Tibial nerve (tissue), 4 donors: ENCODE measurements around the gene PPFIA2. TPM values are rescaled to one million over a fixed set of nuclear protein-coding genes. Genes with fewer than 3 reads are reported as not detected.

ENCODE experiments used
- DNase-seq, 2 donors: peaks; one replicate each; pipeline ENCODE4 v3.0.0-alpha.2; 2019; ENCODE audit warnings: low spot score in 2 of 2
- H3K27ac ChIP-seq, 4 donors: fragments of 200-600 bp; sonication (generic) in 3 of 4; one replicate each; pipeline ENCODE4 v1.5.1; 2017 to 2019; ENCODE audit warnings: mild to moderate bottlenecking in 1 of 4
- H3K27me3 ChIP-seq, 2 donors: fragments of 200-600 bp; sonication (generic) in 1 of 2; one replicate each; pipeline versions ENCODE4 v1.5.1 to v1.6.0; 2017 to 2019
- H3K36me3 ChIP-seq, 3 donors: fragments of 200-600 bp; sonication (generic); one replicate each; pipeline ENCODE4 v1.5.1; 2018 to 2019
- H3K4me1 ChIP-seq, 4 donors: fragments of 200-600 bp; sonication (generic) in 3 of 4; one replicate each; pipeline ENCODE4 v1.5.1; 2017 to 2019
- H3K4me3 ChIP-seq, 4 donors: fragments of 200-600 bp; sonication (generic) in 3 of 4; one replicate each; pipeline ENCODE4 v1.5.1; 2017 to 2019; ENCODE audit warnings: mild to moderate bottlenecking in 1 of 4, moderate library complexity in 1 of 4
- H3K9me3 ChIP-seq, 4 donors: fragments of 200-600 bp; sonication (generic) in 3 of 4; one replicate each; pipeline ENCODE4 v1.5.1; 2017 to 2019
- EP300 ChIP-seq, 2 donors: sonication (generic); formaldehyde crosslinking; IDR thresholded peaks; one replicate each; pipeline ENCODE4 v1.6.1; 2017; ENCODE audit warnings: antibody characterized with exemption in 2 of 2, mild to moderate bottlenecking in 1 of 2
- POLR2A ChIP-seq, 2 donors: fragments of 450-650 bp; IDR thresholded peaks; one replicate each; pipeline ENCODE4 v1.6.1; 2017; ENCODE audit warnings: antibody characterized with exemption in 2 of 2, mild to moderate bottlenecking in 2 of 2, moderate library complexity in 2 of 2
- WGBS, 2 donors: methylation state at CpG; one replicate each; pipeline ENCODE4 v1.1.5; 2018; 5-methylcytosine and 5-hydroxymethylcytosine counted together
- total RNA-seq, 4 donors: library from RNA; depleted of rRNA; stranded (reverse); fragments of >200 nt; gene quantifications; one replicate each; pipeline ENCODE4 v1.1.0, GENCODE V29; 2016
- TF ChIP-seq, protein P1 (sequence below), 5 experiments: fragments of 200-600 bp in 3 of 5; fragments of 450-650 bp in 2 of 5; sonication (generic) in 3 of 5; IDR thresholded peaks; one replicate each; pipeline ENCODE4 v1.5.1; 2016 to 2019; ENCODE audit warnings: antibody characterized with exemption in 5 of 5, mild to moderate bottlenecking in 3 of 5, moderate library complexity in 2 of 5

The PPFIA2 gene
- total RNA-seq, result 10 to 100 TPM in 2 of 4 donors, 1 to 10 TPM in 2; 5.5 to 20.3 (median 13.2) TPM

DNA sequence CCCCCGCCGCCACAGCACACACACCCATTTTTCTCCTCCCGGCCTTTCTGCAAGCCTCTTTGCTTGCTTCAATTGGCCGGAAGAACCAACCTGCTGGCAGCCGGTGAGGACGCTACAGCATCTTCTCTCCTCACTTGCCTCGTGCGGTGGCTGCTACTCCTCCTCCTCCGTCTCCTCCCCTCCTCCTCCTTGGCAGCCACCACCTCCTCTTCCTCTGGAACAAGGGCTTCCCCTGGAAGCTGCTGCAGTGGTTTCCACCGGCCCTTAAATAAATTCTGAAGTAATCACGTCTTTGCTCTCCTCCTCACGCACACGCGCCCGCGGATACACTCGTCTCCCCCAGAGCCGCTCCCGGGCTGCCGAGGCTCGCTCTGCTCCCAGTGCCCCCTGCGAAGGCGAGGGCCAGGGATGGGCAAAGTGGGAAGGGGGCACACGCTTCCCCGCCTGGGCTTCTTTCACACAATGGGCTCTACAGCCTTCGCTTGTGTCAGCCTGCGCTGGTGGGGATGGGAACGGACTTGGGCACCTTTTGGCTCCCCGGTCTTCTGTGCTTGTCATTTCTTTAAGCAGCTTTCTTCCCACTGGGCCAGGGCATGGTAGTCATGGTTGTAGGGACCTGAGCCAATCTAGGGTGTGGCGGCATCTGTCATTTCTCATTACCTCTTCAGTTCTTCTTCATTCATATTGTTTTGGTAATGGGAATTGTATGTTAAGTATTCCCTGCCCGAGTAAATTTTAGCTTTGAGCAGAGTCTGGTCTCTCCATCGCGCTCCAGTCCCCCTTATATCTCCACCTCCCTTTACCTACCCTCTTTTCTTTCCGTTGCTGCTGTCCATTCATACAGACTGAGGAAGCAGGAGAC, at the start of gene PPFIA2:
PPFIA2 (minus strand) TSS at position 161 of the 862 bp plus-strand sequence.
- H3K27me3 ChIP-seq, result peaks cover 0 to 12% of the 10 kb centered on the region in 2 donors
- H3K9me3 ChIP-seq, result no peaks in the 10 kb centered on the region
- peak within 1 kb of the TSS in 1 of 4 donors; percentile 32 for H3K27ac ChIP-seq
- DNase-seq, result no peak
- WGBS, 2 donors, result 3 to 6% methylated on average over 31 to 34 of the region's 34 CpGs
- H3K4me1 ChIP-seq, result peaks cover 0 to 18% (median 4%) of the 10 kb centered on the region in 4 donors
- peak within 1 kb of the TSS; percentile 34 to 57 (median 47) for H3K4me3 ChIP-seq
- TF ChIP-seq EP300 (IDR thresholded peaks at IDR 0.05) (no peak), POLR2A (IDR thresholded peaks at IDR 0.05) (no peak)
- TF ChIP-seq, protein P1, sequence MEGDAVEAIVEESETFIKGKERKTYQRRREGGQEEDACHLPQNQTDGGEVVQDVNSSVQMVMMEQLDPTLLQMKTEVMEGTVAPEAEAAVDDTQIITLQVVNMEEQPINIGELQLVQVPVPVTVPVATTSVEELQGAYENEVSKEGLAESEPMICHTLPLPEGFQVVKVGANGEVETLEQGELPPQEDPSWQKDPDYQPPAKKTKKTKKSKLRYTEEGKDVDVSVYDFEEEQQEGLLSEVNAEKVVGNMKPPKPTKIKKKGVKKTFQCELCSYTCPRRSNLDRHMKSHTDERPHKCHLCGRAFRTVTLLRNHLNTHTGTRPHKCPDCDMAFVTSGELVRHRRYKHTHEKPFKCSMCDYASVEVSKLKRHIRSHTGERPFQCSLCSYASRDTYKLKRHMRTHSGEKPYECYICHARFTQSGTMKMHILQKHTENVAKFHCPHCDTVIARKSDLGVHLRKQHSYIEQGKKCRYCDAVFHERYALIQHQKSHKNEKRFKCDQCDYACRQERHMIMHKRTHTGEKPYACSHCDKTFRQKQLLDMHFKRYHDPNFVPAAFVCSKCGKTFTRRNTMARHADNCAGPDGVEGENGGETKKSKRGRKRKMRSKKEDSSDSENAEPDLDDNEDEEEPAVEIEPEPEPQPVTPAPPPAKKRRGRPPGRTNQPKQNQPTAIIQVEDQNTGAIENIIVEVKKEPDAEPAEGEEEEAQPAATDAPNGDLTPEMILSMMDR (IDR thresholded peaks at IDR 0.05), result no peak
- H3K36me3 ChIP-seq, result no peaks in the 10 kb centered on the region

DNA sequence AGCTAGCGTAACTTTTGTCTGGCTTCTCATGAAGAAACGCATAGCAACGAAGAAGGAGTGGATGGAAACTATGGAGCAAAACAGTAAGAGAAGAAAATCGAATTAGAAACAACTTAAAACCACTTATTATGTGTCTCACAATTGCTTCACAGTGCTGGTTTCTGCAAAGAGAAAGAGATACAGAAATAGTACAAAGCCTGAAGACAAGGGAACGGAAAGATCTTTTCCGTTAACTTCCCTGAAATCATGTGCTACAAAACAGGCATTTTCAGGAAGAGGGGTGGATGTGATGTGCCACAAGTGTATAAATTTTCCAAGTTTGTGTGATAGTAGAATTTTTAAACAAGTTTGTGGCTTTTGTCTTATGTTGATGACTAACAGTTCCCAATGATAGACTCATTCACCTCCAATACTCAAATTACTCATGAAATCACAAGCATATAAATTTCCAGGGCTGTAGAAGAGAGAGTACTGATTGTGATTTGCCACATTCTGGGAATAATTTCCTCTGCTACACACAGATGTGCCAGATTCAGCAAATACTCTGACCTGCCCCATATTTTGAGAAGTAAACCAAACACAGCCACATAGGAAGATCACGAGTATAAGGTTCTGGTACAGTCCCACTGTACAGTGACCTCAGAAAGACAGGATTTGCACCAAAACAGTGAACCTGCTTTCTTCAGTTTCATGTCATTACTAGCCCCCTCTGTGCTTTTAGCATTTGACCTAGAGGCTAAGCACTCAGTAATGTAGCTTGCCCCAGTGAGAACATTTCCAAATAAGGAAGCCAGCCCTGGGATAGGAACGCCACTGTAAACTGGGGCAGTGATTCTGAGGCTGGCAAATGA, 41.4 kb upstream of the PPFIA2 start:
- TF ChIP-seq EP300 (IDR thresholded peaks at IDR 0.05), result peak in 1 of 2 donors; percentile 34
- TF ChIP-seq, protein P1 (IDR thresholded peaks at IDR 0.05), result no peak
- DNase-seq, result peak in 1 of 2 donors; percentile 12
- Histone ChIP-seq H3K36me3 (no peaks in the 10 kb centered on the region), H3K9me3 (no peaks in the 10 kb centered on the region), H3K27me3 (no peaks in the 10 kb centered on the region), H3K4me1 (peaks cover 0 to 14% (median 0%) of the 10 kb centered on the region in 4 donors), H3K27ac (peak overlapping the region in 2 of 4 donors; percentile 61 to 72), H3K4me3 (no peak overlapping the region)
- WGBS, 2 donors, result 44 to 47% methylated on average over 8 of the region's 8 CpGs

DNA sequence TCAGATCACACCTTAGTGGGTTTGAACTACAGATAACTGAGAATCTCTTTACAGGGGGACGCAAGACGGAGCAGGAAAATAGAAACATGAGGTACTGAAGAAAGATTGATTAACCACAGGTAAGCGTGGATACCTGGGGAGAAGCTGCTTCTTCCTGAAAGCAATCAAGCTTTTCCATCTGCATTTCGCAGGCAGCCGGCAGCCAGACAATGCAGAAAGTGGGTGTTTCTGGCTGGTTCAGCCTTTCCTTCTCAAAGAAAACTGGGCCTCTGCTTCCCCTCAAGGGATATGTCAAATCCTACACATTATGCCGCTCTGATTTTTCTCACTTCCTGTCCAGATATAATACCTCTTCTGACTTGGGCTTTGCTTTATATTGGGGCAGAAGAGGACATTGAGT, 39.1 kb upstream of the PPFIA2 start:
- 69 to 72% methylated on average over 6 of the region's 6 CpGs for WGBS, 2 donors
- Histone ChIP-seq H3K9me3 (no peaks in the 10 kb centered on the region), H3K36me3 (no peaks in the 10 kb centered on the region), H3K27me3 (no peaks in the 10 kb centered on the region), H3K4me3 (no peak overlapping the region), H3K27ac (no peak overlapping the region), H3K4me1 (peaks cover 0 to 14% (median 0%) of the 10 kb centered on the region in 4 donors)
- TF ChIP-seq, protein P1 (IDR thresholded peaks at IDR 0.05), result no peak
- TF ChIP-seq POLR2A (IDR thresholded peaks at IDR 0.05) (no peak), EP300 (IDR thresholded peaks at IDR 0.05) (no peak)
- DNase-seq, result no peak

DNA sequence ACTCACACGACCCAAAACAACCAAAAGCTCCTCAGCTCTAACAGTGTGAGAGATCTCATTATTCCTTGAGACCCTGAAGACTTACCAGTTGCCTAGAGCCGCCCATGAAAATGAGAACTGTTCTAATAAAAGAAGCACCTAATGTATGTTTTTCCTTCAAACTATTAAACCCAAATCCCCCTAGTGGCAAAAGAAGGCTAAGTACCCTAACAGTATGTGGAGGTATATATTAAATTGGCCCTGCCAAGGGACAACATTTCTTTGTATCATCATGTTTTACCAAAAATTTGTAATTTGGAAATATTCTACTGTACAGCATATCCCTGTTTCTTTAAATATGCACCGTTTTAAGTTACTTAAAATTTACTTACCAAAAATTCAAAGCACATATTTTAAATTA, 38.0 kb upstream of the PPFIA2 start:
- Histone ChIP-seq H3K27me3 (no peaks in the 10 kb centered on the region), H3K4me1 (peaks cover 0 to 14% (median 0%) of the 10 kb centered on the region in 4 donors), H3K36me3 (no peaks in the 10 kb centered on the region), H3K27ac (no peak overlapping the region), H3K9me3 (no peaks in the 10 kb centered on the region), H3K4me3 (no peak overlapping the region)
- TF ChIP-seq, protein P1 (IDR thresholded peaks at IDR 0.05), result peak in 1 of 5 experiments; percentile 14
- TF ChIP-seq POLR2A (IDR thresholded peaks at IDR 0.05), result no peak
- DNase-seq, result no peak
- WGBS, 2 donors, result 40 to 43% methylated on average over 3 of the region's 3 CpGs
